ENCODE results near the gene TMTC4.

Gene TMTC4

DNA sequence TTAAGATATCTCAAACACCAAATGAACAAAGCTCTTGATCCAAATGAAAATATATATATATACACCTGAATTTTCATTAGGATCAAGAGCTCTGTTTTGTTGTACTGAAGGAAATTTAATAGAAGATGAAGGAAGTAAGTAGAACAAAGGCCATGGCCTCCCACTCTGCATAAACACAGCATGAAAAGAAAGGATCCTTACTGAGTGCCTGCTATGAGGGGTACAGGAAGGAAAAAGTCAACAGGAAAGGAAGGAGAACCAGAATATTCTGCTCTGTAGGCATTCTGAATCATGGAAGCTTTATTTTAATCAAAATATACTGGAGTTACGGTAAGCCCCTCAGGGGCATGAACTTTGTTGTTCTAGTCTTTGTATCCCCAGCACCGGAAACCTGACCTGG is 22.1 kb downstream of the TMTC4 start:
- ATAC-seq: no peak
- Mint-ChIP-seq H3K4me3 (no peak overlapping the region), H3K27ac (no peak overlapping the region), H3K4me1 (peaks cover under 1% of the 10 kb centered on the region), H3K9me3 (no peaks in the 10 kb centered on the region), H3K27me3 (no peaks in the 10 kb centered on the region)
- no peak for DNase-seq

DNA sequence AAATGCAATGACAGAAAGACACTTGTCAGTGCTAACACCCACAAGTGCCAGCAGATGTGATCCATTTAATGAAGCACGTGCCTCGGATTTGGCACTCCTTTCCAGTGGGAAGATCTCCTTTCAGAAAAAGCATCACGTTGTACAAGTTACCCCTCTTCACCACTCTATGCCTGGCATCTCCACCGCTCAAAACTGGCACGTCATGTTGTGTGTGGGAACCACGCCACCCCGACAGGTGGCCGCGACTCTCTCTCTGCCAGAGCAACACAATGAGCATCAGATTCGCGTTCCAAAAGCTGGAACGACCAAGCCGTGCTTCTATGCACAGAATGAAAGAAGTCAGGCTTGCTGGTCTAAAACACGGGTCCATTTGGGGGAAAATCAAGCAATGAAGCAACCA is 24.3 kb downstream of the TMTC4 start:
- no peaks in the 10 kb centered on the region for H3K9me3 Mint-ChIP-seq
- DNase-seq: no peak
- H3K27me3 Mint-ChIP-seq: no peaks in the 10 kb centered on the region
- H3K27ac Mint-ChIP-seq: no peak overlapping the region
- peaks cover 4% of the 10 kb centered on the region for H3K4me1 Mint-ChIP-seq
- ATAC-seq: no peak
- no peak overlapping the region for H3K4me3 Mint-ChIP-seq

DNA sequence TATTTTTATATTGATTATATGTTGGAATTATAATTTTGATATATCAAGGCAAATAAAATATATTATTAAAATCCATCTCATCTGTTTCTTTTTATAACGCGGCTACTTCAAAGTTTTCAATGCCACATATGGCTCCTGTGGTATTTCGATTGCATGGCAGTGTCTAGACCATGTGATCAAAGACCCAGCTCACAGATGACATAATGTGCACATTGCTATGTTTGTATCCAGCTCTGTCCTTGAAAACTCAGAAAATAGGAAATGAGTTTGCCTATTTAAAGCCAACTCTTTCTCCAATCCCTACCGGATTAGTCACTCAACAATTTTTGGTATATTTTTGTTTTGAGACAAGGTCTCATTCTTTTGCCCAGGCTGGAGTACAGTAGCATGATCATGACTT is 26.2 kb downstream of the TMTC4 start:
- Mint-ChIP-seq H3K4me3 (no peak overlapping the region), H3K27ac (no peak overlapping the region), H3K4me1 (peaks cover 5% of the 10 kb centered on the region), H3K9me3 (no peaks in the 10 kb centered on the region), H3K27me3 (no peaks in the 10 kb centered on the region)
- no peak for ATAC-seq
- no peak for DNase-seq

DNA sequence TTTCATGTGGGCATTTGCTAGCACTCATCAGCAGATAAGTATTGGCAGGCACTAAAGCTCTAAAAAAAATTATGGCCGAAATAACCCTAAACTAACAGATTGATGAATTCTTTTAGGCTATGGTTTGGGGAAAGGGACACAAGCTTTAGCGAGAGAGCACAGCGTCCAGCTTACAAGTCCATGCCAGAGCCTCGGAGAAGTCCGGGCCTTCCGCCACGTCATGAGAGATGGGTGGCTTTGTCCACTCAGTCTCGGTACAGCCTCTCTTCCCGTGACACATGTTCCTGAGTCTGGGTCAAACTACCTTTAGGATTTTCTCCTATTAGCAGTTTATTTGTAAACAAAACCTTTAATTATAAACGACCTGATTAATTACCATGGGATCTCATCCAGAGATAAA is 27.7 kb downstream of the TMTC4 start:
- no peak for DNase-seq
- H3K4me1 Mint-ChIP-seq: peaks cover 5% of the 10 kb centered on the region
- no peak overlapping the region for H3K27ac Mint-ChIP-seq
- no peaks in the 10 kb centered on the region for H3K9me3 Mint-ChIP-seq
- no peak for ATAC-seq
- H3K27me3 Mint-ChIP-seq: no peaks in the 10 kb centered on the region
- no peak overlapping the region for H3K4me3 Mint-ChIP-seq

- ATAC-seq: no peak
- Mint-ChIP-seq H3K9me3 (no peaks in the 10 kb centered on the region), H3K27ac (peak overlapping the region in 1 of 2 donors; percentile 54), H3K4me1 (peaks cover 5% of the 10 kb centered on the region), H3K27me3 (no peaks in the 10 kb centered on the region), H3K4me3 (no peak overlapping the region)
- DNase-seq: no peak
Measured at GRCh38 chr13:100646030-100646673, 28.4 kb downstream of the TMTC4 start.

GRCh38 chr13:100645382-100645781 is 29.2 kb downstream of the TMTC4 start:
- Mint-ChIP-seq H3K4me1 (peaks cover 5% of the 10 kb centered on the region), H3K4me3 (no peak overlapping the region), H3K27ac (peak overlapping the region in 1 of 2 donors; percentile 76), H3K27me3 (no peaks in the 10 kb centered on the region), H3K9me3 (no peaks in the 10 kb centered on the region)
- DNase-seq (no peak), ATAC-seq (no peak)

- Mint-ChIP-seq H3K9me3 (no peaks in the 10 kb centered on the region), H3K27me3 (no peaks in the 10 kb centered on the region), H3K4me1 (peaks cover 5% of the 10 kb centered on the region), H3K27ac (no peak overlapping the region), H3K4me3 (no peak overlapping the region)
- DNase-seq (no peak), ATAC-seq (no peak)
Measured at GRCh38 chr13:100644371-100644770, 30.2 kb downstream of the TMTC4 start.

- DNase-seq (no peak), ATAC-seq (no peak)
- H3K27me3 Mint-ChIP-seq: no peaks in the 10 kb centered on the region
- H3K4me1 Mint-ChIP-seq: no peaks in the 10 kb centered on the region
- H3K9me3 Mint-ChIP-seq: no peaks in the 10 kb centered on the region
- H3K27ac Mint-ChIP-seq: no peak overlapping the region
- H3K4me3 Mint-ChIP-seq: no peak overlapping the region
Measured at GRCh38 chr13:100637796-100638195, 36.8 kb downstream of the TMTC4 start.

- Mint-ChIP-seq H3K9me3 (no peaks in the 10 kb centered on the region), H3K4me1 (no peaks in the 10 kb centered on the region), H3K27ac (no peak overlapping the region), H3K27me3 (no peaks in the 10 kb centered on the region), H3K4me3 (no peak overlapping the region)
- ATAC-seq (no peak), DNase-seq (no peak)
Measured at GRCh38 chr13:100637380-100637779, 37.2 kb downstream of the TMTC4 start.

- Mint-ChIP-seq H3K27ac (no peak overlapping the region), H3K4me1 (no peaks in the 10 kb centered on the region), H3K4me3 (no peak overlapping the region), H3K27me3 (no peaks in the 10 kb centered on the region), H3K9me3 (no peaks in the 10 kb centered on the region)
- ATAC-seq (no peak), DNase-seq (no peak)
Measured at GRCh38 chr13:100636441-100636840, 38.2 kb downstream of the TMTC4 start.

DNA sequence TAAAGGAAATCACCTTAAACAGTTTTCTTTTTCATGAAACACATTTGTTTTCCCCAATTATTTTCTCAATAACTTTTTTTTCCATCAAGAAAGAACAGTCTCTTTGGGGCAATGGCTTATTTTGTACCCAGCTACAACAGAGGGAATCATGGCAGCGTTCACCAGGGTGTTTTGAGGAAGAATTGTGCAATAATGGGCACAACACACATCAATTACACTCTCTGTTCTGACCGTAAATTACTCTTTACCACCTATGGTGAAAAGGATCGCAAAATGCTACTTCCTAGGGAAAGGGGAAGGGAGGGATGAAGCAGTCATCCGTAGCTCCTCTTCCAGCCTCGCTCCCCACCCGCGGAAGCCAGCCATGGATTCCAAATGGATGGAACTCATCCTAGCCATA is 38.6 kb downstream of the TMTC4 start:
- no peak overlapping the region for H3K27ac Mint-ChIP-seq
- no peak overlapping the region for H3K4me3 Mint-ChIP-seq
- DNase-seq (no peak), ATAC-seq (no peak)
- H3K27me3 Mint-ChIP-seq: no peaks in the 10 kb centered on the region
- no peaks in the 10 kb centered on the region for H3K9me3 Mint-ChIP-seq
- no peaks in the 10 kb centered on the region for H3K4me1 Mint-ChIP-seq

DNA sequence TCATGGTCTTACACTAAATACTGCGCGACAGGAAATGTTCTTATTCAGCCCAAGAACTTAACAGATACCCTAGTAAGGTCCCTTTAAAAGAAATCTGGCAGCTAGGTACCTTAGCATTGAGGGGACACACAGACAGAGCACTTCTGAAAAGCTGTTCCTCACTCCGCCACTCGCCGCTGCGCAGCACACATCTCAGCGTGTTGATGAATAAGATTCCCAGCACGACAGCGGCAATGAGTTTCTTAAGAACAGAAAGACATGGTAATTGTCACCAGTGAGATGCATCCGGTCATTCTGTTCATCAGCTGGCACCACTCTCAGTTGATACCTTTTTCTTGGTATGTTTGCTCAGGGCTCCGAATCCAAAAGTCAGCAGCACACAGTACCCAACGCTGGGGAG is 39.9 kb downstream of the TMTC4 start:
- H3K4me1 Mint-ChIP-seq: no peaks in the 10 kb centered on the region
- H3K9me3 Mint-ChIP-seq: no peaks in the 10 kb centered on the region
- DNase-seq (no peak), ATAC-seq (no peak)
- no peak overlapping the region for H3K4me3 Mint-ChIP-seq
- H3K27ac Mint-ChIP-seq: peak overlapping the region in 1 of 2 donors; percentile 43
- H3K27me3 Mint-ChIP-seq: no peaks in the 10 kb centered on the region

- no peaks in the 10 kb centered on the region for H3K9me3 Mint-ChIP-seq
- no peak overlapping the region for H3K4me3 Mint-ChIP-seq
- no peaks in the 10 kb centered on the region for H3K27me3 Mint-ChIP-seq
- ATAC-seq (no peak), DNase-seq (no peak)
- no peak overlapping the region for H3K27ac Mint-ChIP-seq
- no peaks in the 10 kb centered on the region for H3K4me1 Mint-ChIP-seq
Measured at GRCh38 chr13:100633461-100633860, 41.1 kb downstream of the TMTC4 start.

- DNase-seq: no peak
- Mint-ChIP-seq H3K27ac (peak overlapping the region; percentile 23 to 75), H3K4me1 (no peaks in the 10 kb centered on the region), H3K27me3 (no peaks in the 10 kb centered on the region), H3K4me3 (no peak overlapping the region), H3K9me3 (no peaks in the 10 kb centered on the region)
- ATAC-seq: no peak
Measured at GRCh38 chr13:100630555-100630954, 44.0 kb downstream of the TMTC4 start.

DNA sequence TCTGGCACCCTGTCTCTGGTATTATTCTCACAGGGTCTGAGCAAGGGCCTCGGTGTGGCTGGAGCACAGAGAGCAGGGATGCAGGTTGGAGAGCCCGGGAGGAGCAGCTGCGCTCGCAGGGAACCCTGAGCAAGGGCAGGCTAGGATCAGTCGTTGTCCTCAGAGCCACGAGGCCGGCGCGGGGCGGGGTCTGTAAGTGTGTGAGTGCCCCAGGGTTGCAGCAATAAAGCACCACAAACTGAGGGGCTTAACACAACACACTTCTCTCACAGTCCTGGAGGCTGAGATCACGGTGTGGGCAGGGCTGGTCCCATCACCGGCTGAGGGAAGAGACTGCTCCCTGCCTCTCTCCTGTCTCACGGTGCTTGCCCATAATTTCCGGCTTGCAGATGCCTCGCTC is 47.5 kb downstream of the TMTC4 start:
- Mint-ChIP-seq H3K4me1 (no peaks in the 10 kb centered on the region), H3K9me3 (no peaks in the 10 kb centered on the region), H3K27me3 (no peaks in the 10 kb centered on the region), H3K4me3 (no peak overlapping the region), H3K27ac (no peak overlapping the region)
- no peak for ATAC-seq
- DNase-seq: no peak

- no peak overlapping the region for H3K27ac Mint-ChIP-seq
Measured at GRCh38 chr13:100625447-100625846, 49.1 kb downstream of the TMTC4 start.

GRCh38 chr13:100620792-100621191 is 53.8 kb downstream of the TMTC4 start:
- H3K27ac Mint-ChIP-seq: peak overlapping the region in 1 of 2 donors; percentile 23
- H3K4me1 Mint-ChIP-seq: peaks cover 9% of the 10 kb centered on the region
- ATAC-seq (no peak), DNase-seq (no peak)
- H3K4me3 Mint-ChIP-seq: no peak overlapping the region
- no peaks in the 10 kb centered on the region for H3K27me3 Mint-ChIP-seq
- H3K9me3 Mint-ChIP-seq: no peaks in the 10 kb centered on the region

More at GRCh38 chr13:100625447-100625846, 49.1 kb downstream of the TMTC4 start:
- DNase-seq (no peak), ATAC-seq (no peak)
- H3K4me1 Mint-ChIP-seq: peaks cover 2% of the 10 kb centered on the region
- H3K4me3 Mint-ChIP-seq: no peak overlapping the region
- H3K9me3 Mint-ChIP-seq: no peaks in the 10 kb centered on the region
- H3K27me3 Mint-ChIP-seq: no peaks in the 10 kb centered on the region
